Tibial nerve (tissue), 4 donors: Measurements from ENCODE around the gene INAFM1. TPM values are rescaled to one million over a fixed set of nuclear protein-coding genes. Genes with fewer than 3 reads are reported as not detected.

Source experiments
- DNase-seq, 2 donors: peaks; one replicate each; pipeline ENCODE4 v3.0.0-alpha.2; 2019; ENCODE audit warnings: low spot score in 2 of 2
- H3K27ac ChIP-seq, 4 donors: fragments of 200-600 bp; sonication (generic) in 3 of 4; one replicate each; pipeline ENCODE4 v1.5.1; 2017 to 2019; ENCODE audit warnings: mild to moderate bottlenecking in 1 of 4
- H3K27me3 ChIP-seq, 2 donors: fragments of 200-600 bp; sonication (generic) in 1 of 2; one replicate each; pipeline versions ENCODE4 v1.5.1 to v1.6.0; 2017 to 2019
- H3K36me3 ChIP-seq, 3 donors: fragments of 200-600 bp; sonication (generic); one replicate each; pipeline ENCODE4 v1.5.1; 2018 to 2019
- H3K4me1 ChIP-seq, 4 donors: fragments of 200-600 bp; sonication (generic) in 3 of 4; one replicate each; pipeline ENCODE4 v1.5.1; 2017 to 2019
- H3K4me3 ChIP-seq, 4 donors: fragments of 200-600 bp; sonication (generic) in 3 of 4; one replicate each; pipeline ENCODE4 v1.5.1; 2017 to 2019; ENCODE audit warnings: mild to moderate bottlenecking in 1 of 4, moderate library complexity in 1 of 4
- H3K9me3 ChIP-seq, 4 donors: fragments of 200-600 bp; sonication (generic) in 3 of 4; one replicate each; pipeline ENCODE4 v1.5.1; 2017 to 2019
- EP300 ChIP-seq, 2 donors: sonication (generic); formaldehyde crosslinking; IDR thresholded peaks; one replicate each; pipeline ENCODE4 v1.6.1; 2017; ENCODE audit warnings: antibody characterized with exemption in 2 of 2, mild to moderate bottlenecking in 1 of 2
- POLR2A ChIP-seq, 2 donors: fragments of 450-650 bp; IDR thresholded peaks; one replicate each; pipeline ENCODE4 v1.6.1; 2017; ENCODE audit warnings: antibody characterized with exemption in 2 of 2, mild to moderate bottlenecking in 2 of 2, moderate library complexity in 2 of 2
- WGBS, 2 donors: methylation state at CpG; one replicate each; pipeline ENCODE4 v1.1.5; 2018; 5-methylcytosine and 5-hydroxymethylcytosine counted together
- total RNA-seq, 4 donors: library from RNA; depleted of rRNA; stranded (reverse); fragments of >200 nt; gene quantifications; one replicate each; pipeline ENCODE4 v1.1.0, GENCODE V29; 2016
- TF ChIP-seq, protein P1 (sequence below), 5 experiments: fragments of 200-600 bp in 3 of 5; fragments of 450-650 bp in 2 of 5; sonication (generic) in 3 of 5; IDR thresholded peaks; one replicate each; pipeline ENCODE4 v1.5.1; 2016 to 2019; ENCODE audit warnings: antibody characterized with exemption in 5 of 5, mild to moderate bottlenecking in 3 of 5, moderate library complexity in 2 of 5

Gene INAFM1
- total RNA-seq, 4 donors from 2014 or later, result 9.6 to 33.9 (median 25.4) TPM

DNA sequence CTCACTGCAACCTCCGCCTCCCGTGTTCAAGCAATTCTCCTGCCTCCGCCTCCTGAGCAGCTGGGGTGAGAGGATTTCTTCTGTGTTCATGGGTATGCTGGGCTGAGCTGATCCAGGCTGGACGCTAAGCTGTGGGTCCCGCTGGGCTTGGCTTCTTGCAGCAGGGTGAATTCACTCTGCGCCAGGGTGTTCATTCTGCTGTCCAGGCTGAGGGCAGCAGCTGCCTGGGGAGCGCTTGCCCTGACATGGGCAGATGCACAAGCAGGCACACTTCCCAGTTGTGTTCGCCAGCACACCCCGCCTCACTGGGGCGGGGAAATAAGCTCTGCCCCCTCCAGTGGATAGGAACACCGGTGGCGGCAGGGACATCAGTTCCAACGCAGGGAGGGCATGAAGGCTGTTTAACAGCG is 7.3 kb upstream of the INAFM1 start:
- no peak for DNase-seq
- Histone ChIP-seq H3K27me3 (no peaks in the 10 kb centered on the region), H3K27ac (no peak overlapping the region), H3K36me3 (peaks cover 6 to 96% (median 25%) of the 10 kb centered on the region in 3 donors), H3K9me3 (no peaks in the 10 kb centered on the region), H3K4me1 (peaks cover 0 to 8% (median 1%) of the 10 kb centered on the region in 4 donors), H3K4me3 (no peak overlapping the region)
- WGBS, 2 donors, result 86% methylated on average over 13 to 14 of the region's 14 CpGs
- no peak for TF ChIP-seq EP300 (IDR thresholded peaks at IDR 0.05)

DNA sequence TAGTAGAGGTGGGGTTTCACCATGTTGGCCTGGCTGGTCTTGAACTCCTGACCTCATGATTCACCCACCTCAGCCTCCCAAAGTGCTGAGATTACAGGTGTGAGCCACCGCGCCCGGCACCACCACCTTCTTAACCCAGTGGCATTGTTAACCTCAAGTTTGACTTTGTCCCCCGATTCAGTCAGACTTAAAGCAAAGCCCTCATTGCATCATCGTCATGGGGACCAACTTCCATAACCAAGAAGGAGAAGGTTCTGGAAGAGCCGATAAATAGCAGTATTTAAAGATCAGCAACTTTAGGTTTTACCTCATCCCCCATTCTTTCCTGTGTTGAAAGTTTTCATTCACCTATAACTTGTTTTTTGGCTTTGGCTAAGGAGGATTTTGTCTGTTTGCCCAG is 6.7 kb upstream of the INAFM1 start:
- peaks cover 6 to 89% (median 25%) of the 10 kb centered on the region in 3 donors for H3K36me3 ChIP-seq
- no peaks in the 10 kb centered on the region for H3K27me3 ChIP-seq
- peaks cover 0 to 14% (median 5%) of the 10 kb centered on the region in 4 donors for H3K4me1 ChIP-seq
- no peak for DNase-seq
- no peak overlapping the region for H3K27ac ChIP-seq
- WGBS, 2 donors, result 92 to 99% methylated on average over 6 of the region's 6 CpGs
- H3K4me3 ChIP-seq, result no peak overlapping the region
- no peaks in the 10 kb centered on the region for H3K9me3 ChIP-seq
- no peak for TF ChIP-seq POLR2A (IDR thresholded peaks at IDR 0.05)

GRCh38 chr19:47269596-47269995 is 5.1 kb upstream of the INAFM1 start:
- Histone ChIP-seq H3K36me3 (peaks cover 6 to 74% (median 19%) of the 10 kb centered on the region in 3 donors), H3K27ac (no peak overlapping the region), H3K9me3 (no peaks in the 10 kb centered on the region), H3K27me3 (no peaks in the 10 kb centered on the region), H3K4me1 (peaks cover 0 to 16% (median 5%) of the 10 kb centered on the region in 4 donors), H3K4me3 (no peak overlapping the region)
- 90 to 91% methylated on average over 7 of the region's 7 CpGs for WGBS, 2 donors
- no peak for DNase-seq
- TF ChIP-seq, protein P1, sequence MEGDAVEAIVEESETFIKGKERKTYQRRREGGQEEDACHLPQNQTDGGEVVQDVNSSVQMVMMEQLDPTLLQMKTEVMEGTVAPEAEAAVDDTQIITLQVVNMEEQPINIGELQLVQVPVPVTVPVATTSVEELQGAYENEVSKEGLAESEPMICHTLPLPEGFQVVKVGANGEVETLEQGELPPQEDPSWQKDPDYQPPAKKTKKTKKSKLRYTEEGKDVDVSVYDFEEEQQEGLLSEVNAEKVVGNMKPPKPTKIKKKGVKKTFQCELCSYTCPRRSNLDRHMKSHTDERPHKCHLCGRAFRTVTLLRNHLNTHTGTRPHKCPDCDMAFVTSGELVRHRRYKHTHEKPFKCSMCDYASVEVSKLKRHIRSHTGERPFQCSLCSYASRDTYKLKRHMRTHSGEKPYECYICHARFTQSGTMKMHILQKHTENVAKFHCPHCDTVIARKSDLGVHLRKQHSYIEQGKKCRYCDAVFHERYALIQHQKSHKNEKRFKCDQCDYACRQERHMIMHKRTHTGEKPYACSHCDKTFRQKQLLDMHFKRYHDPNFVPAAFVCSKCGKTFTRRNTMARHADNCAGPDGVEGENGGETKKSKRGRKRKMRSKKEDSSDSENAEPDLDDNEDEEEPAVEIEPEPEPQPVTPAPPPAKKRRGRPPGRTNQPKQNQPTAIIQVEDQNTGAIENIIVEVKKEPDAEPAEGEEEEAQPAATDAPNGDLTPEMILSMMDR (IDR thresholded peaks at IDR 0.05), result no peak
- TF ChIP-seq POLR2A (IDR thresholded peaks at IDR 0.05) (no peak), EP300 (IDR thresholded peaks at IDR 0.05) (no peak)

DNA sequence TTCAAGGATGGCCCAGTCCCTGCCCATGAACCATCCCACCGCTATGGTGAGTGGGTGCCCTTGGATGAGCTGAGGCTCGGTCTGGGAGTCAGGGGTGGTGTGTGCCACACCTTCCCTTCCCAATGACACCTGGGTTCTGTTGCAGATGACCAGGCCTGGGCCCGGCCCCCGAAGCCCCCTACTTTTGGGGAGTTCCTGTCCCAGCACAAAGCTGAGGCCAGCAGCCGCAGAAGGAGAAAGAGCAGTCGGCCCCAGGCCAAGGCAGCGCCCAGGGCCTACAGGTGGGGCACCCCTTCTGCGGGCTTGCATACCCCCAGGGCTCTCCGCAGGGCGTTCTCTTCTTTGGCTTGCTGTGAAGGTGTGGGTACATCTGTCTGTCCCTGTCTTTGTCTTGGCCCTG is 4.3 kb upstream of the INAFM1 start:
- no peaks in the 10 kb centered on the region for H3K27me3 ChIP-seq
- peaks cover 0 to 22% (median 8%) of the 10 kb centered on the region in 4 donors for H3K4me1 ChIP-seq
- TF ChIP-seq EP300 (IDR thresholded peaks at IDR 0.05), result no peak
- TF ChIP-seq POLR2A (IDR thresholded peaks at IDR 0.05), result no peak
- TF ChIP-seq, protein P1 (IDR thresholded peaks at IDR 0.05), result no peak
- no peaks in the 10 kb centered on the region for H3K9me3 ChIP-seq
- no peak overlapping the region for H3K4me3 ChIP-seq
- 93% methylated on average over 10 of the region's 10 CpGs for WGBS, 2 donors
- H3K36me3 ChIP-seq, result peaks cover 4 to 66% (median 11%) of the 10 kb centered on the region in 3 donors
- no peak overlapping the region for H3K27ac ChIP-seq
- DNase-seq, result no peak

GRCh38 chr19:47271949-47272348 is 2.7 kb upstream of the INAFM1 start:
- H3K9me3 ChIP-seq, result no peaks in the 10 kb centered on the region
- DNase-seq, result no peak
- H3K27me3 ChIP-seq, result no peaks in the 10 kb centered on the region
- H3K4me1 ChIP-seq, result peaks cover 0 to 35% (median 18%) of the 10 kb centered on the region in 4 donors
- no peak overlapping the region for H3K4me3 ChIP-seq
- H3K27ac ChIP-seq, result peak overlapping the region in 3 of 4 donors; percentile 99 to 100 (median 100)
- H3K36me3 ChIP-seq, result peaks cover 0 to 50% (median 7%) of the 10 kb centered on the region in 3 donors
- TF ChIP-seq, protein P1 (IDR thresholded peaks at IDR 0.05), result no peak
- no peak for TF ChIP-seq POLR2A (IDR thresholded peaks at IDR 0.05)
- no peak for TF ChIP-seq EP300 (IDR thresholded peaks at IDR 0.05)
- WGBS, 2 donors, result 61 to 75% methylated on average over 6 of the region's 6 CpGs

DNA sequence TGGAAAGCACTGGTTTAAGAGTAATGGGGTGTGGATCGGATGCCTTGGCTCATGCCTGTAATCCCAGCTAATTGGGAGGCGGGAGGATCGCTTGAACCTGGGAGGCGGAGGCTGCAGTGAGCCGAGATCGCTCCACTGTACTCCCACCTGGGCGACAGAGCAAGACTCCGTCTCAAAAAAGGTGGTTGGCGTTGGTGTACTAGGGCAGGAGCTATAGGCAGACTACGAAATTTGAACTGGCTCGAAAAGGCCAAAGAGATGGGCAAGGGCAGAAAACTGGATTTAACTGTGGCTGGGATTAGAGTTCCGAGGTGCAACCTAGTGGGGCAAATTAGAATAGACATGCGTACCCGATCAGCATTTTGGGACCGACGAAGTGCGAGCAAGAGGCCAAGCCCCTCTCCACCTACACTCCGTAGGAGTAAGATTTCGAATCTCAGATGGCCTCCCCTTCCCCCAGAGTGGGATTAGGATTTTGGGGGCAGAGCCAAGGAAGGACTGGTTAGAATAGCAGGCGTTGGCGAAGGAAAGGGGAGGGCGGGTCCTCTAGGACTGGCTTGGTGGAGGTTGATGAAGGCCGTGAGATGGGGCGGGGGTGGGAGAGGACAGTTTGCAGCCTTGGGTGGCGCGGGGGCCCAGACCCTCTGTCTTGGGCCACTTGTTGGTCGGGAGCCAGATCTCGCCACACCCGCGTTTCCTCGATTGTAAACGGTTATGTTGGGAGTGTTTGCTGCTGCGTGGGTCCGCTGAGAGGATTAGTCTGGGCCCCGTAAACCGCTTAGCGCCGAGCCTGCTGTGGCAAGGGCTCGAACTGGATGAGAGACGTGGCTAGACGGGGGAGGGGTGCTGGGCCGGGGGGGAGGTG is 2.0 kb upstream of the INAFM1 start:
- WGBS, 2 donors, result 22 to 23% methylated on average over 39 to 42 of the region's 42 CpGs
- Histone ChIP-seq H3K27ac (peak overlapping the region; percentile 93 to 100 (median 100)), H3K27me3 (no peaks in the 10 kb centered on the region), H3K4me1 (peaks cover 0 to 35% (median 18%) of the 10 kb centered on the region in 4 donors), H3K36me3 (peaks cover 0 to 43% (median 7%) of the 10 kb centered on the region in 3 donors), H3K9me3 (no peaks in the 10 kb centered on the region), H3K4me3 (peak overlapping the region; percentile 49 to 89 (median 82))
- no peak for TF ChIP-seq EP300 (IDR thresholded peaks at IDR 0.05)
- TF ChIP-seq, protein P1 (IDR thresholded peaks at IDR 0.05), result peak in 1 of 5 experiments; percentile 33
- DNase-seq, result peak; percentile 32 to 47
